ENCODE measurements around the gene ARID5B. TPM values are rescaled to one million over a fixed set of nuclear protein-coding genes. Genes with fewer than 3 reads are reported as not detected.

Gene ARID5B
- total and polyA plus RNA-seq, 2 donors (not counting 1 experiment from before 2014, with no cell fraction given): 22.4 to 237 TPM

DNA sequence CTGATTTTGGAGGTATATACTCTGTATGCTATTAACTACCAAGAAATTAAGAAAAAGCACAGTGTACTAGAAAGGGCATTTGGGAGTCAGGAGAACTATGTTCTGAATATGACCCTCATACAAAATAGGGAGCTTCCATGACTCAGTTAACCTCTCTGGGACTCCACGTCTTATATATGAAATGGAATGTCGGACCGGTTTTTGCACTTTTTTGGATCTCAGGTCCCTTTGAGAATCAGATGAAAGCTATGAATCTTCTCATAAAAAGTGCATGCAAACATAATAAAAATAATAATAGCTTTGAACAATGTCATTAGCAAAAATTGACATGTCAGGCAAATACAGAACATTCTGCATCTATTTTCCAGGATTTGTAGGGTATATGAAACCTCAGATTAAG is 113.0 kb downstream of the ARID5B start:
- peaks cover 95% of the 10 kb centered on the region for H3K79me2 ChIP-seq (ENCODE audit: control insufficient read depth, insufficient read depth, low read length)
- no peaks in the 10 kb centered on the region for H3K9me3 Mint-ChIP-seq (ENCODE audit: insufficient read depth)
- H4K20me1 ChIP-seq (ENCODE audit: control insufficient read depth, insufficient read depth, low read length, poor library complexity, severe bottlenecking): no peaks in the 10 kb centered on the region
- intact Hi-C loops (cut with micrococcal nuclease): no loop called here
- ATAC-seq (ENCODE audit: low read depth) (no peak), DNase-seq (no peak)
- H2AFZ ChIP-seq (ENCODE audit: insufficient read depth, low read depth, low read length, poor library complexity, severe bottlenecking): no peak overlapping the region
- peak overlapping the region; percentile 62 for H3K27ac Mint-ChIP-seq
- peak overlapping the region in 1 of 2 donors; percentile 98 for H3K27ac ChIP-seq (ENCODE audit: low read length in 2 of 2)
- peaks cover 0 to 38% of the 10 kb centered on the region in 2 experiments for H3K36me3 ChIP-seq (replicated peaks in 1 of 2; ENCODE audit: control extremely low read depth in 1 of 2, control insufficient read depth in 1 of 2, extremely low read depth in 1 of 2, insufficient read depth in 2 of 2, low read length in 1 of 2)
- no peaks in the 10 kb centered on the region for H3K27me3 ChIP-seq (replicated peaks in 1 of 4; ENCODE audit: control extremely low read depth in 1 of 4, control insufficient read depth in 3 of 4, insufficient read depth in 4 of 4, low read length in 3 of 4)
- H3K27me3 Mint-ChIP-seq: no peaks in the 10 kb centered on the region
- ChIA-PET CTCF (interaction anchor here (0.8 to 1.7 kb wide), 3 partner anchors 11 to 263 kb away, joined by 3 to 9 read pairs (median 4); no protein-coding TSS in a partner anchor), POLR2A (no interaction called here)
- no peak overlapping the region for H3K9ac ChIP-seq (ENCODE audit: low read length)
- TF ChIP-seq EZH2 (IDR thresholded peaks at IDR 0.05; ENCODE audit: borderline replicate concordance, insufficient read depth, low read depth, low read length, poor library complexity, severe bottlenecking): no peak
- TF ChIP-seq, protein P1, sequence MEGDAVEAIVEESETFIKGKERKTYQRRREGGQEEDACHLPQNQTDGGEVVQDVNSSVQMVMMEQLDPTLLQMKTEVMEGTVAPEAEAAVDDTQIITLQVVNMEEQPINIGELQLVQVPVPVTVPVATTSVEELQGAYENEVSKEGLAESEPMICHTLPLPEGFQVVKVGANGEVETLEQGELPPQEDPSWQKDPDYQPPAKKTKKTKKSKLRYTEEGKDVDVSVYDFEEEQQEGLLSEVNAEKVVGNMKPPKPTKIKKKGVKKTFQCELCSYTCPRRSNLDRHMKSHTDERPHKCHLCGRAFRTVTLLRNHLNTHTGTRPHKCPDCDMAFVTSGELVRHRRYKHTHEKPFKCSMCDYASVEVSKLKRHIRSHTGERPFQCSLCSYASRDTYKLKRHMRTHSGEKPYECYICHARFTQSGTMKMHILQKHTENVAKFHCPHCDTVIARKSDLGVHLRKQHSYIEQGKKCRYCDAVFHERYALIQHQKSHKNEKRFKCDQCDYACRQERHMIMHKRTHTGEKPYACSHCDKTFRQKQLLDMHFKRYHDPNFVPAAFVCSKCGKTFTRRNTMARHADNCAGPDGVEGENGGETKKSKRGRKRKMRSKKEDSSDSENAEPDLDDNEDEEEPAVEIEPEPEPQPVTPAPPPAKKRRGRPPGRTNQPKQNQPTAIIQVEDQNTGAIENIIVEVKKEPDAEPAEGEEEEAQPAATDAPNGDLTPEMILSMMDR (IDR thresholded peaks at IDR 0.05): no peak
- H3K4me1 ChIP-seq (ENCODE audit: control insufficient read depth in 2 of 2, insufficient read depth in 2 of 2, low read length in 2 of 2): peaks cover 75 to 77% of the 10 kb centered on the region in 2 donors
- no peaks in the 10 kb centered on the region for H3K9me3 ChIP-seq (ENCODE audit: control extremely low read depth in 1 of 3, control insufficient read depth in 2 of 3, insufficient read depth in 1 of 3, low read length in 2 of 3)
- peaks cover 81% of the 10 kb centered on the region for H3K4me1 Mint-ChIP-seq
- no peak overlapping the region for H3K4me2 ChIP-seq (replicated peaks; ENCODE audit: low read depth, low read length, poor library complexity, severe bottlenecking)
- H3K4me3 Mint-ChIP-seq: no peak overlapping the region
- WGBS (ENCODE audit: insufficient coverage): no CpG with 5 or more reads among the region's 3 CpGs
- no peak overlapping the region for H3K4me3 ChIP-seq (ENCODE audit: control extremely low read depth in 1 of 5, extremely low read depth in 1 of 5, insufficient read depth in 1 of 5, low read depth in 2 of 5, low read length in 4 of 5)

DNA sequence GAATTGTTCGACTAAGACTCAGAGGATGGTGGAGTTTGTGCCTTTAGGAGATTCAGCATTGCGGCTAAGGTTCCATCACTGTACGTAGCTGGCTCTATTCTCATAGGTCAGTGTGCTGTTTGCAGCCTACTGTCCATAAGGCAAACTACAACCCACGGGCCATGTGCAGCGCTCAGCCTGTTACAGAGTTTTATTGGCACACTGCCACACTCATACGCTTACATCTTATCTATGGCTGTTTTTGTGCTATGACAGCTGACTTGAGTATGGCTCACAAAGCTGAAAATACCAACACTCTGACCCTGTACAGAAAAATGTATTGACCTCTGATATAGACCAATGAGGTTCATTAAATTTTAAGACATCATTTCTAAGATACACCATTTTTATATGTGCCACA is 114.5 kb downstream of the ARID5B start:
- peak overlapping the region; percentile 66 for H3K4me2 ChIP-seq (replicated peaks; ENCODE audit: low read depth, low read length, poor library complexity, severe bottlenecking)
- 100% methylated on average over 3 of the region's 6 CpGs for WGBS (ENCODE audit: insufficient coverage)
- no peaks in the 10 kb centered on the region for H3K27me3 ChIP-seq (replicated peaks in 1 of 4; ENCODE audit: control extremely low read depth in 1 of 4, control insufficient read depth in 3 of 4, insufficient read depth in 4 of 4, low read length in 3 of 4)
- no peak overlapping the region for H2AFZ ChIP-seq (ENCODE audit: insufficient read depth, low read depth, low read length, poor library complexity, severe bottlenecking)
- H4K20me1 ChIP-seq (ENCODE audit: control insufficient read depth, insufficient read depth, low read length, poor library complexity, severe bottlenecking): no peaks in the 10 kb centered on the region
- H3K9ac ChIP-seq (ENCODE audit: low read length): peak overlapping the region; percentile 64
- CTCF ChIA-PET: interaction anchor here (0.8 to 3.0 kb wide), 3 partner anchors 9 to 23 kb away, joined by 3 to 17 read pairs (median 4); no protein-coding TSS in a partner anchor
- no peak for ATAC-seq (ENCODE audit: low read depth)
- peak overlapping the region; percentile 76 for H3K4me3 Mint-ChIP-seq
- peak overlapping the region; percentile 94 to 98 for H3K27ac ChIP-seq (ENCODE audit: low read length in 2 of 2)
- DNase-seq: no peak
- H3K9me3 Mint-ChIP-seq (ENCODE audit: insufficient read depth): no peaks in the 10 kb centered on the region
- H3K36me3 ChIP-seq (replicated peaks in 1 of 2; ENCODE audit: control extremely low read depth in 1 of 2, control insufficient read depth in 1 of 2, extremely low read depth in 1 of 2, insufficient read depth in 2 of 2, low read length in 1 of 2): peaks cover 0 to 38% of the 10 kb centered on the region in 2 experiments
- POLR2A ChIA-PET: interaction anchor here (0.9 to 1.8 kb wide), 2 partner anchors 16 to 28 kb away, joined by 7 to 9 read pairs; no protein-coding TSS in a partner anchor
- no peak overlapping the region for H3K4me3 ChIP-seq (ENCODE audit: control extremely low read depth in 1 of 5, extremely low read depth in 1 of 5, insufficient read depth in 1 of 5, low read depth in 2 of 5, low read length in 4 of 5)
- peaks cover 76% of the 10 kb centered on the region in 2 donors for H3K4me1 ChIP-seq (ENCODE audit: control insufficient read depth in 2 of 2, insufficient read depth in 2 of 2, low read length in 2 of 2)
- H3K4me1 Mint-ChIP-seq: peaks cover 80% of the 10 kb centered on the region
- no peaks in the 10 kb centered on the region for H3K9me3 ChIP-seq (ENCODE audit: control extremely low read depth in 1 of 3, control insufficient read depth in 2 of 3, insufficient read depth in 1 of 3, low read length in 2 of 3)
- H3K79me2 ChIP-seq (ENCODE audit: control insufficient read depth, insufficient read depth, low read length): peaks cover 96% of the 10 kb centered on the region
- intact Hi-C loops (cut with micrococcal nuclease): loop anchor here (1.0 to 2.0 kb wide), 2 partner anchors 12 to 35 kb away; no protein-coding TSS in a partner anchor
- peak overlapping the region; percentile 93 for H3K27ac Mint-ChIP-seq
- no peaks in the 10 kb centered on the region for H3K27me3 Mint-ChIP-seq
- TF ChIP-seq EZH2 (IDR thresholded peaks at IDR 0.05; ENCODE audit: borderline replicate concordance, insufficient read depth, low read depth, low read length, poor library complexity, severe bottlenecking): no peak
- TF ChIP-seq, protein P1 (IDR thresholded peaks at IDR 0.05): no peak

All from B cell (primary cell).